ENCODE results near the gene CALM3. TPM values are rescaled to one million over a fixed set of nuclear protein-coding genes. Genes with fewer than 3 reads are reported as not detected.

CALM3 gene
- total and polyA plus RNA-seq, 2 donors from 2014 or later: 217 to 350 TPM

GRCh38 chr19:46611776-46612175, 10.6 kb downstream of the CALM3 start:
- no peak overlapping the region for H3K9ac ChIP-seq (ENCODE audit: low read length in 3 of 3)
- intact Hi-C loops (cut with DNase I): loop anchor here (5.0 kb wide), 1 partner anchor 51 kb away; the partner anchor contains the start of gene DACT3
- DNase-seq (no peak), FAIRE-seq (no peak)
- H3K4me1 ChIP-seq (ENCODE audit: control insufficient read depth in 2 of 3, insufficient read depth in 2 of 3, low read depth in 1 of 3, low read length in 3 of 3): peaks cover 0 to 4% (median 0%) of the 10 kb centered on the region in 3 donors
- peaks cover 0 to 28% (median 14%) of the 10 kb centered on the region in 3 donors for H3K36me3 ChIP-seq (ENCODE audit: control insufficient read depth in 2 of 3, insufficient read depth in 3 of 3, low read length in 3 of 3)
- H3K9me3 ChIP-seq (ENCODE audit: control insufficient read depth in 2 of 3, insufficient read depth in 1 of 3, low read length in 3 of 3): no peaks in the 10 kb centered on the region
- no peak overlapping the region for H3K4me3 ChIP-seq (ENCODE audit: low read length in 3 of 3)
- H3K27me3 ChIP-seq (ENCODE audit: control insufficient read depth, insufficient read depth, low read length): no peaks in the 10 kb centered on the region
- no peak for TF ChIP-seq CTCF (IDR thresholded peaks at IDR 0.05; ENCODE audit: borderline replicate concordance, extremely low read depth, insufficient read depth)
- no peak overlapping the region for H3K27ac ChIP-seq (ENCODE audit: low read depth in 2 of 2, low read length in 2 of 2)

- no peak for FAIRE-seq
- peak in 2 of 5 donors; percentile 36 to 66 for DNase-seq
Measured at GRCh38 chr19:46613525-46613924, 12.4 kb downstream of the CALM3 start.

GRCh38 chr19:46614114-46614722, 13.1 kb downstream of the CALM3 start:
- no peak overlapping the region for H3K9ac ChIP-seq (ENCODE audit: low read length in 3 of 3)
- peak; percentile 83 for TF ChIP-seq CTCF (IDR thresholded peaks at IDR 0.05; ENCODE audit: borderline replicate concordance, extremely low read depth, insufficient read depth)
- H3K27ac ChIP-seq (ENCODE audit: low read depth in 2 of 2, low read length in 2 of 2): no peak overlapping the region
- H3K36me3 ChIP-seq (ENCODE audit: control insufficient read depth in 2 of 3, insufficient read depth in 3 of 3, low read length in 3 of 3): peaks cover 0 to 6% (median 0%) of the 10 kb centered on the region in 3 donors
- no peaks in the 10 kb centered on the region for H3K27me3 ChIP-seq (ENCODE audit: control insufficient read depth, insufficient read depth, low read length)
- no peaks in the 10 kb centered on the region for H3K9me3 ChIP-seq (ENCODE audit: control insufficient read depth in 2 of 3, insufficient read depth in 1 of 3, low read length in 3 of 3)
- no peak overlapping the region for H3K4me3 ChIP-seq (ENCODE audit: low read length in 3 of 3)
- DNase-seq (peak; percentile 84 to 93 (median 87)), FAIRE-seq (no peak)
- intact Hi-C loops (cut with DNase I): loop anchor here (5.0 kb wide), 1 partner anchor 48 kb away; the partner anchor contains the start of gene DACT3
- H3K4me1 ChIP-seq (ENCODE audit: control insufficient read depth in 2 of 3, insufficient read depth in 2 of 3, low read depth in 1 of 3, low read length in 3 of 3): peaks cover 0 to 6% (median 0%) of the 10 kb centered on the region in 3 donors

More at GRCh38 chr19:46613525-46613924, 12.4 kb downstream of the CALM3 start:
- Histone ChIP-seq H3K4me1 (ENCODE audit: control insufficient read depth in 2 of 3, insufficient read depth in 2 of 3, low read depth in 1 of 3, low read length in 3 of 3) (peaks cover 0 to 6% (median 0%) of the 10 kb centered on the region in 3 donors), H3K9ac (ENCODE audit: low read length in 3 of 3) (no peak overlapping the region), H3K9me3 (ENCODE audit: control insufficient read depth in 2 of 3, insufficient read depth in 1 of 3, low read length in 3 of 3) (no peaks in the 10 kb centered on the region), H3K27ac (ENCODE audit: low read depth in 2 of 2, low read length in 2 of 2) (no peak overlapping the region), H3K36me3 (ENCODE audit: control insufficient read depth in 2 of 3, insufficient read depth in 3 of 3, low read length in 3 of 3) (peaks cover 0 to 13% (median 6%) of the 10 kb centered on the region in 3 donors), H3K4me3 (ENCODE audit: low read length in 3 of 3) (no peak overlapping the region), H3K27me3 (ENCODE audit: control insufficient read depth, insufficient read depth, low read length) (no peaks in the 10 kb centered on the region)
- intact Hi-C loops (cut with DNase I): loop anchor here (5.0 kb wide), 1 partner anchor 49 kb away; the partner anchor contains the start of gene DACT3
- no peak for TF ChIP-seq CTCF (IDR thresholded peaks at IDR 0.05; ENCODE audit: borderline replicate concordance, extremely low read depth, insufficient read depth)

Measured in kidney (tissue), 14 donors.